Gastroesophageal sphincter (tissue), 3 donors: Measurements from ENCODE around the gene TOE1.

Experiments
- POLR2A ChIP-seq, 2 donors: fragments of 450-650 bp; IDR thresholded peaks; one replicate each; pipeline ENCODE4 v1.6.1; 2017; ENCODE audit warnings: antibody characterized with exemption in 2 of 2, mild to moderate bottlenecking in 2 of 2, moderate library complexity in 1 of 2
- POLR2AphosphoS5 ChIP-seq: sonication (generic); formaldehyde crosslinking; IDR thresholded peaks from one replicate; pipeline ENCODE4 v1.6.1; 2017; ENCODE audit warnings: antibody characterized with exemption
- TF ChIP-seq, protein P1 (sequence below), 4 experiments: fragments of 200-600 bp in 2 of 4; fragments of 450-650 bp in 2 of 4; sonication (generic) in 1 of 4; IDR thresholded peaks; one replicate each; pipeline ENCODE4 v1.5.1; 2017 to 2019; ENCODE audit warnings: antibody characterized with exemption in 4 of 4, mild to moderate bottlenecking in 2 of 4, moderate library complexity in 2 of 4

GRCh38 chr1:45380125-45380524, 40.2 kb downstream of the TOE1 start:
- TF ChIP-seq, protein P1, sequence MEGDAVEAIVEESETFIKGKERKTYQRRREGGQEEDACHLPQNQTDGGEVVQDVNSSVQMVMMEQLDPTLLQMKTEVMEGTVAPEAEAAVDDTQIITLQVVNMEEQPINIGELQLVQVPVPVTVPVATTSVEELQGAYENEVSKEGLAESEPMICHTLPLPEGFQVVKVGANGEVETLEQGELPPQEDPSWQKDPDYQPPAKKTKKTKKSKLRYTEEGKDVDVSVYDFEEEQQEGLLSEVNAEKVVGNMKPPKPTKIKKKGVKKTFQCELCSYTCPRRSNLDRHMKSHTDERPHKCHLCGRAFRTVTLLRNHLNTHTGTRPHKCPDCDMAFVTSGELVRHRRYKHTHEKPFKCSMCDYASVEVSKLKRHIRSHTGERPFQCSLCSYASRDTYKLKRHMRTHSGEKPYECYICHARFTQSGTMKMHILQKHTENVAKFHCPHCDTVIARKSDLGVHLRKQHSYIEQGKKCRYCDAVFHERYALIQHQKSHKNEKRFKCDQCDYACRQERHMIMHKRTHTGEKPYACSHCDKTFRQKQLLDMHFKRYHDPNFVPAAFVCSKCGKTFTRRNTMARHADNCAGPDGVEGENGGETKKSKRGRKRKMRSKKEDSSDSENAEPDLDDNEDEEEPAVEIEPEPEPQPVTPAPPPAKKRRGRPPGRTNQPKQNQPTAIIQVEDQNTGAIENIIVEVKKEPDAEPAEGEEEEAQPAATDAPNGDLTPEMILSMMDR (IDR thresholded peaks at IDR 0.05), result no peak
- TF ChIP-seq POLR2AphosphoS5 (no peak), POLR2A (IDR thresholded peaks at IDR 0.05) (no peak)
